Inferior parietal cortex (tissue), 1 donor: Measurements from ENCODE around the gene FBH1.
"Not testable (repeated sequence)": the region's sequence is repeated elsewhere in the genome, so short reads cannot be mapped to it uniquely, and the experiment has no call there.

Experiments
- DNase-seq: peaks from one replicate; pipeline ENCODE4 v3.0.0-alpha.2; 2016; ENCODE audit errors: extremely low spot score

The FBH1 gene

GRCh38 chr10:5876181-5876768, 13.8 kb upstream of the FBH1 start:
- no peak for DNase-seq

GRCh38 chr10:5877041-5877440, 13.0 kb upstream of the FBH1 start:
- not testable (repeated sequence) for DNase-seq

- DNase-seq = no peak
These were observed 7.1 kb upstream of the FBH1 start for GRCh38 chr10:5882961-5883360.

- no peak for DNase-seq
These were observed 4.4 kb upstream of the FBH1 start for GRCh38 chr10:5885619-5886018.

GRCh38 chr10:5887029-5887428, 3.0 kb upstream of the FBH1 start:
- DNase-seq = no peak

- DNase-seq = no peak
These were observed 2.4 kb upstream of the FBH1 start for GRCh38 chr10:5887641-5888040.

- DNase-seq = peak; percentile 21
These were observed 1.7 kb upstream of the FBH1 start for GRCh38 chr10:5888351-5888750.

GRCh38 chr10:5888843-5889623, 1.0 kb upstream of the FBH1 start:
- peak; percentile 7 for DNase-seq

GRCh38 chr10:5890452-5890915, 441 bp downstream of the FBH1 start:
- no peak for DNase-seq

GRCh38 chr10:5891009-5891408, 966 bp downstream of the FBH1 start:
- no peak for DNase-seq

- DNase-seq = no peak
These were observed 2.0 kb downstream of the FBH1 start for GRCh38 chr10:5892007-5892406.

GRCh38 chr10:5893321-5893720, 3.3 kb downstream of the FBH1 start:
- DNase-seq = no peak

GRCh38 chr10:5894403-5894802, 4.4 kb downstream of the FBH1 start:
- DNase-seq = no peak

GRCh38 chr10:5894873-5895272, 4.8 kb downstream of the FBH1 start:
- no peak for DNase-seq

- DNase-seq = no peak
These were observed 5.3 kb downstream of the FBH1 start for GRCh38 chr10:5895365-5895764.

GRCh38 chr10:5895804-5896203, 5.8 kb downstream of the FBH1 start:
- DNase-seq = no peak

- DNase-seq = no peak
These were observed 6.4 kb downstream of the FBH1 start for GRCh38 chr10:5896208-5897052.

GRCh38 chr10:5897053-5897340, 7.0 kb downstream of the FBH1 start:
- DNase-seq = no peak

- DNase-seq = no peak
These were observed 7.5 kb downstream of the FBH1 start for GRCh38 chr10:5897504-5897903.

- DNase-seq = no peak
These were observed 8.1 kb downstream of the FBH1 start for GRCh38 chr10:5898163-5898562.

GRCh38 chr10:5900247-5900646, 10.2 kb downstream of the FBH1 start:
- DNase-seq = no peak

- no peak for DNase-seq
These were observed 12.7 kb downstream of the FBH1 start for GRCh38 chr10:5902511-5903274.
